T-helper 9 cell (primary cell): Measurements from ENCODE around the gene GTF3C1.

ENCODE experiments used
- DNase-seq: peaks from one replicate; pipeline ENCODE4 v3.0.0-alpha.2; 2020

Gene GTF3C1

GRCh38 chr16:27417047-27417671 lies 132.6 kb downstream of the GTF3C1 start:
- DNase-seq: no peak

GRCh38 chr16:27414788-27415431 lies 134.8 kb downstream of the GTF3C1 start:
- DNase-seq: no peak

GRCh38 chr16:27413956-27414355 lies 135.8 kb downstream of the GTF3C1 start:
- no peak for DNase-seq

- no peak for DNase-seq
These were observed 139.0 kb downstream of the GTF3C1 start for GRCh38 chr16:27410761-27411160.
